Left hindlimb (tissue), 1 donor: ENCODE measurements around the gene SHMT1.

ENCODE experiments used
- DNase-seq: peaks from one replicate; pipeline ENCODE4 v3.0.0-alpha.2; 2018

The SHMT1 gene

GRCh38 chr17:18280766-18281371 lies 82.5 kb downstream of the SHMT1 start:
- DNase-seq = no peak

GRCh38 chr17:18280249-18280648 lies 83.1 kb downstream of the SHMT1 start:
- no peak for DNase-seq

DNA sequence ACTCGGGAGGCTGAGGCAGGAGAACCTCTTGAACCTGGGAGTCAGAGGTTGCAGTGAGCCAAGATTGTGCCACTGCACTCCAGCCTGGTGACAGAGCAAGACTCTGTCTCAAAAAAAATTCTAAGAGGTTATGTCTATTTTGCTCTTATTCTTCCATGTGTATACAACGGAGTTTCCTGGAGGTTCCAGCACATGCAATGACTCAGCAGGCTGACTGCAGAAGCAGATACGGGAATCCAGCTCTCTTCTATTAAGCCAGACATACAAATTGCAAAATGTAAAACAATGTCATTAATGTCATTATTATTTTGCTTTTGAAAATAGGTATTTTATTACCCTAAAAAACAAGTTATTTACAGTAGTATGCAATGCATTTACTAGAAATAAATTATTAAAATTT lies 84.5 kb downstream of the SHMT1 start:
- no peak for DNase-seq
